Panc1 (cell line): ENCODE results near the gene KRTAP12-2.

Experiments used
- POLR2AphosphoS5 ChIP-seq: IDR thresholded peaks from 2 replicates; pipeline ENCODE4 v1.6.1; 2012; ENCODE audit warnings: mild to moderate bottlenecking, low read depth, low read length, moderate library complexity
- TF ChIP-seq, protein P1 (sequence below): fragments of 450-650 bp; IDR thresholded peaks from 2 replicates; pipeline ENCODE4 v1.5.1; 2017; ENCODE audit warnings: mild to moderate bottlenecking
- TF ChIP-seq, protein P2 (sequence below), 2 experiments: IDR thresholded peaks; 2 replicates each; pipeline ENCODE4 v1.6.1; 2011 to 2012; ENCODE audit warnings: low read depth in 2 of 2, control low read depth in 1 of 2, low read length in 1 of 2, mild to moderate bottlenecking in 1 of 2, moderate library complexity in 1 of 2; ENCODE audit not compliant: insufficient read depth in 1 of 2

DNA sequence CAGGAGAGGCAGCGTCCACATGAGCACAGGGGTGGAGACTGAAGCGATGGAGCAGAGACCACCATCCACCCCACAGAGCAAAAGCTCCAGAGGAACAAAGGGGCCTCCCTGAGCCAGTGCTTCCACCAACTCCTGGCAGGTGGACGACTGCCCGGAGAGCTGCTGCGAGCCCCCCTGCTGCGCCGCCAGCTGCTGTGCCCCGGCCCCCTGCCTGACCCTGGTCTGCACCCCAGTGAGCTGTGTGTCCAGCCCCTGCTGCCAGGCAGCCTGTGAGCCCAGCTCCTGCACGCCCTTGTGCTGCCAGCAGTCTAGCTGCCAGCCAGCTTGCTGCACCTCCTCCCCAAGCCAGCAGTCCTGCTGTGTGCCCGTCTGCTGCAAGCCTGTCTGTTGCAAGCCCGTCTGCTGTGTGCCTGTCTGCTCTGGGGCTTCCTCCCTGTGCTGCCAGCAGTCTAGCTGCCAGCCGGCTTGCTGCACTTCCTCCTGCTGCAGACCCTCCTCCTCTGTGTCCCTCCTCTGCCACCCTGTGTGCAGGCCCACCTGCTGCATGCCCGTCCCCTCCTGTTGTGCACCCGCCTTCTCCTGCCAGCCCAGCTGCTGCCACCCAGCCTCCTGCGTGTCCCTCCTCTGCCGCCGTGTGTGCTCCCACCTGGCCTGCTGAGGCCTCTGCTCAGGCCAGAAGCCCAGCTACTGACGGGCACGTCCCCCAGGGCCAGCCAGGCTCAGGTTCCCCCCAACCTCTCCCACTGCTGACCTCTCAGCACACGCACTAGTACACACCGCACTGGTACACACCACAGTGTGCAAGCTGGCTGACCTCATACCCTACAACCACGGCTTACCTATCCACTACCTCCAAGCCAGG is 35.6 kb upstream of the KRTAP12-2 start:
- no peak for TF ChIP-seq POLR2AphosphoS5
- TF ChIP-seq, protein P1, sequence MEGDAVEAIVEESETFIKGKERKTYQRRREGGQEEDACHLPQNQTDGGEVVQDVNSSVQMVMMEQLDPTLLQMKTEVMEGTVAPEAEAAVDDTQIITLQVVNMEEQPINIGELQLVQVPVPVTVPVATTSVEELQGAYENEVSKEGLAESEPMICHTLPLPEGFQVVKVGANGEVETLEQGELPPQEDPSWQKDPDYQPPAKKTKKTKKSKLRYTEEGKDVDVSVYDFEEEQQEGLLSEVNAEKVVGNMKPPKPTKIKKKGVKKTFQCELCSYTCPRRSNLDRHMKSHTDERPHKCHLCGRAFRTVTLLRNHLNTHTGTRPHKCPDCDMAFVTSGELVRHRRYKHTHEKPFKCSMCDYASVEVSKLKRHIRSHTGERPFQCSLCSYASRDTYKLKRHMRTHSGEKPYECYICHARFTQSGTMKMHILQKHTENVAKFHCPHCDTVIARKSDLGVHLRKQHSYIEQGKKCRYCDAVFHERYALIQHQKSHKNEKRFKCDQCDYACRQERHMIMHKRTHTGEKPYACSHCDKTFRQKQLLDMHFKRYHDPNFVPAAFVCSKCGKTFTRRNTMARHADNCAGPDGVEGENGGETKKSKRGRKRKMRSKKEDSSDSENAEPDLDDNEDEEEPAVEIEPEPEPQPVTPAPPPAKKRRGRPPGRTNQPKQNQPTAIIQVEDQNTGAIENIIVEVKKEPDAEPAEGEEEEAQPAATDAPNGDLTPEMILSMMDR: no peak
- TF ChIP-seq, protein P2, sequence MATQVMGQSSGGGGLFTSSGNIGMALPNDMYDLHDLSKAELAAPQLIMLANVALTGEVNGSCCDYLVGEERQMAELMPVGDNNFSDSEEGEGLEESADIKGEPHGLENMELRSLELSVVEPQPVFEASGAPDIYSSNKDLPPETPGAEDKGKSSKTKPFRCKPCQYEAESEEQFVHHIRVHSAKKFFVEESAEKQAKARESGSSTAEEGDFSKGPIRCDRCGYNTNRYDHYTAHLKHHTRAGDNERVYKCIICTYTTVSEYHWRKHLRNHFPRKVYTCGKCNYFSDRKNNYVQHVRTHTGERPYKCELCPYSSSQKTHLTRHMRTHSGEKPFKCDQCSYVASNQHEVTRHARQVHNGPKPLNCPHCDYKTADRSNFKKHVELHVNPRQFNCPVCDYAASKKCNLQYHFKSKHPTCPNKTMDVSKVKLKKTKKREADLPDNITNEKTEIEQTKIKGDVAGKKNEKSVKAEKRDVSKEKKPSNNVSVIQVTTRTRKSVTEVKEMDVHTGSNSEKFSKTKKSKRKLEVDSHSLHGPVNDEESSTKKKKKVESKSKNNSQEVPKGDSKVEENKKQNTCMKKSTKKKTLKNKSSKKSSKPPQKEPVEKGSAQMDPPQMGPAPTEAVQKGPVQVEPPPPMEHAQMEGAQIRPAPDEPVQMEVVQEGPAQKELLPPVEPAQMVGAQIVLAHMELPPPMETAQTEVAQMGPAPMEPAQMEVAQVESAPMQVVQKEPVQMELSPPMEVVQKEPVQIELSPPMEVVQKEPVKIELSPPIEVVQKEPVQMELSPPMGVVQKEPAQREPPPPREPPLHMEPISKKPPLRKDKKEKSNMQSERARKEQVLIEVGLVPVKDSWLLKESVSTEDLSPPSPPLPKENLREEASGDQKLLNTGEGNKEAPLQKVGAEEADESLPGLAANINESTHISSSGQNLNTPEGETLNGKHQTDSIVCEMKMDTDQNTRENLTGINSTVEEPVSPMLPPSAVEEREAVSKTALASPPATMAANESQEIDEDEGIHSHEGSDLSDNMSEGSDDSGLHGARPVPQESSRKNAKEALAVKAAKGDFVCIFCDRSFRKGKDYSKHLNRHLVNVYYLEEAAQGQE (IDR thresholded peaks at IDR 0.05; ENCODE audit: insufficient read depth in 1 of 2, low read depth in 2 of 2, low read length in 1 of 2): no peak
